ENCODE data around the gene ZNHIT2.

DNA sequence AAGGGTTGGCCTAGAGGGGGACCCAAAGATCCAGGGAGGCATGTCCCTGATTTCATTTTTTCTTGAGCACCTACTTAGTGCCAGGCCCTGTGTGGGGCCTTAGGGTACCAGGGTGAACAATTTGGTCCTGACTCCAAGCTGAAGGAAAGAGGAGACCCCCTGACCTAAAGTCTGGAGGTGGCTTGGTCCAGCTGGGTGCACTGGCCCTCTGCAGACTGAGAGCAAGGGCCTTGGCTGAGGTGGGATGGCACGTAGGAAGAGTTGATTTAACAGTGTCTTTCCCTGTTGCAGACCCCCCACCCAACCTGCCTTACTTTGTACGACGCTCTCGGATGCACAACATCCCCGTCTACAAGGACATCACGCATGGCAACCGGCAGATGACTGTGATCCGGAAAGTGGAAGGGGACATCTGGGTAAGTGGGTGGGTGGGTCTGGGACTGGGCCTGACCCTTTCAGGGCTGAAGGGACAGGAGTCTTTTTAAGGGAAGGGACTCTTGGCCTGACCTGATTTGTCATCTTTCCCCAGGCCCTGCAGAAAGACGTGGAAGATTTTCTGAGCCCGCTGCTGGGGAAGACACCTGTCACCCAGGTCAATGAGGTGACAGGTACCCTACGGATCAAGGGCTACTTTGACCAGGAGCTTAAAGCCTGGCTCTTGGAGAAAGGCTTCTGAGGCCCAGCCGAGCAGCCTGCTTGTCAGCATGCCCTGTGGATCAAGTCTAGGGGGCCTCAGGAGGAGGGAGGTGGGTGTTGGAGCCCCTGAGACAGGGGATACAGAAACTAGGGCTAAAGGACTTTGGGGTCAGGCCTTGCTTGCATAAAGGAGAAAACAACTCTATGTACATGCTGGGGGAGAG is 7.9 kb upstream of the ZNHIT2 start:
- no peak for TF ChIP-seq POLR2A (IDR thresholded peaks at IDR 0.05)
- TF ChIP-seq, protein P1, sequence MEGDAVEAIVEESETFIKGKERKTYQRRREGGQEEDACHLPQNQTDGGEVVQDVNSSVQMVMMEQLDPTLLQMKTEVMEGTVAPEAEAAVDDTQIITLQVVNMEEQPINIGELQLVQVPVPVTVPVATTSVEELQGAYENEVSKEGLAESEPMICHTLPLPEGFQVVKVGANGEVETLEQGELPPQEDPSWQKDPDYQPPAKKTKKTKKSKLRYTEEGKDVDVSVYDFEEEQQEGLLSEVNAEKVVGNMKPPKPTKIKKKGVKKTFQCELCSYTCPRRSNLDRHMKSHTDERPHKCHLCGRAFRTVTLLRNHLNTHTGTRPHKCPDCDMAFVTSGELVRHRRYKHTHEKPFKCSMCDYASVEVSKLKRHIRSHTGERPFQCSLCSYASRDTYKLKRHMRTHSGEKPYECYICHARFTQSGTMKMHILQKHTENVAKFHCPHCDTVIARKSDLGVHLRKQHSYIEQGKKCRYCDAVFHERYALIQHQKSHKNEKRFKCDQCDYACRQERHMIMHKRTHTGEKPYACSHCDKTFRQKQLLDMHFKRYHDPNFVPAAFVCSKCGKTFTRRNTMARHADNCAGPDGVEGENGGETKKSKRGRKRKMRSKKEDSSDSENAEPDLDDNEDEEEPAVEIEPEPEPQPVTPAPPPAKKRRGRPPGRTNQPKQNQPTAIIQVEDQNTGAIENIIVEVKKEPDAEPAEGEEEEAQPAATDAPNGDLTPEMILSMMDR (IDR thresholded peaks at IDR 0.05) = no peak
